SK-N-SH (cell line): ENCODE data around the gene PPIL4. TPM values are rescaled to one million over a fixed set of nuclear protein-coding genes. Genes with fewer than 3 reads are reported as not detected.

ENCODE experiments used
- CTCF ChIA-PET: fragments of 300-600, 350-600 bp; formaldehyde crosslinking; extraction: SDS; loops from one replicate; lab custom pipeline; 2021; lab: Yijun Ruan, JAX
- POLR2A ChIA-PET: fragments of 350-600 bp; sonication (Branson Sonifier 250); formaldehyde crosslinking; extraction: SDS; loops from one replicate; lab custom pipeline; 2020; ENCODE audit warnings: antibody characterized with exemption, inconsistent platforms; lab: Yijun Ruan, JAX
- DNase-seq: peaks from one replicate; pipeline ENCODE4 v3.0.0; 2012
- H2AFZ ChIP-seq: fragments of 200-600 bp; sonication (generic); 2 replicates; pipeline ENCODE4 v1.8.1; 2016; ENCODE audit warnings: antibody characterized with exemption, mild to moderate bottlenecking, low read depth
- H3F3A ChIP-seq: fragments of 200-600 bp; sonication (generic); replicated peaks from 2 replicates; pipeline ENCODE3; 2016; ENCODE audit warnings: antibody characterized with exemption, mild to moderate bottlenecking; ENCODE audit not compliant: insufficient read depth
- H3K27ac ChIP-seq, 2 experiments: fragments of 200-500 bp in 1 of 2; fragments of 200-600 bp in 1 of 2; sonication (Bioruptor generic) in 1 of 2; sonication (generic), shearing (Covaris generic) in 1 of 2; 2 replicates each; pipeline versions ENCODE4 v1.5.1 to v1.6.1; 2014 to 2016; ENCODE audit warnings: low read depth in 2 of 2, inconsistent platforms in 1 of 2, low read length in 1 of 2, mild to moderate bottlenecking in 1 of 2, mixed read lengths in 1 of 2
- H3K27me3 ChIP-seq: fragments of 200-600 bp; sonication (generic), shearing (Covaris generic); 2 replicates; pipeline ENCODE4 v1.6.1; 2016; ENCODE audit warnings: mixed run types; ENCODE audit not compliant: insufficient read depth
- H3K36me3 ChIP-seq, 2 experiments: fragments of 200-500 bp in 1 of 2; fragments of 200-600 bp in 1 of 2; sonication (Bioruptor generic) in 1 of 2; sonication (generic) in 1 of 2; replicated peaks in 1 of 2; 2 replicates each; pipeline versions ENCODE3 to v1.5.1; 2014 to 2016; ENCODE audit warnings: low read length in 1 of 2, mild to moderate bottlenecking in 1 of 2; ENCODE audit not compliant: insufficient read depth in 2 of 2, control insufficient read depth in 1 of 2
- H3K4me1 ChIP-seq, 2 experiments: fragments of 200-500 bp in 1 of 2; fragments of 200-600 bp in 1 of 2; sonication (Bioruptor generic) in 1 of 2; sonication (generic), shearing (Covaris generic) in 1 of 2; 2 replicates each; pipeline versions ENCODE4 v1.5.1 to v1.6.1; 2014 to 2016; ENCODE audit warnings: low read depth in 1 of 2, low read length in 1 of 2, mixed run types in 1 of 2; ENCODE audit not compliant: insufficient read depth in 2 of 2, control insufficient read depth in 1 of 2
- H3K4me2 ChIP-seq: fragments of 200-600 bp; sonication (generic), shearing (Covaris generic); 2 replicates; pipeline ENCODE4 v1.6.1; 2017; ENCODE audit warnings: mixed run types
- H3K4me3 ChIP-seq, 2 experiments: fragments of 200-500 bp in 1 of 2; fragments of 200-600 bp in 1 of 2; sonication (Bioruptor generic) in 1 of 2; sonication (generic), shearing (Covaris generic) in 1 of 2; 2 replicates each; pipeline versions ENCODE4 v1.5.1 to v1.8.1; 2014 to 2016; ENCODE audit warnings: low read depth in 2 of 2, inconsistent platforms in 1 of 2, low read length in 1 of 2, mild to moderate bottlenecking in 1 of 2, mixed read lengths in 1 of 2, moderate library complexity in 1 of 2
- H3K79me2 ChIP-seq: fragments of 200-600 bp; sonication (generic); 2 replicates; pipeline ENCODE4 v1.8.1; 2017; ENCODE audit warnings: mild to moderate bottlenecking; ENCODE audit not compliant: insufficient read depth
- H3K9ac ChIP-seq: fragments of 200-600 bp; sonication (generic); 2 replicates; pipeline ENCODE4 v1.6.1; 2017; ENCODE audit warnings: mixed run types
- H3K9me2 ChIP-seq: fragments of 200-600 bp; sonication (generic); 2 replicates; pipeline ENCODE4 v1.6.1; 2017; ENCODE audit warnings: mixed run types
- H3K9me3 ChIP-seq: fragments of 200-600 bp; sonication (generic); 2 replicates; pipeline ENCODE4 v1.6.1; 2017; ENCODE audit warnings: mixed run types, mild to moderate bottlenecking, moderate library complexity
- H4K20me1 ChIP-seq: fragments of 200-600 bp; sonication (generic); 2 replicates; pipeline ENCODE4 v1.6.1; 2017; ENCODE audit warnings: mild to moderate bottlenecking, mixed run types; ENCODE audit not compliant: insufficient read depth
- GABPA ChIP-seq: IDR thresholded peaks from 2 replicates; pipeline ENCODE4 v1.4.0; 2012; ENCODE audit warnings: low read depth, mild to moderate bottlenecking
- POLR2AphosphoS5 ChIP-seq: IDR thresholded peaks from 2 replicates; pipeline ENCODE4 v1.6.1; 2012; ENCODE audit warnings: low read depth, low read length
- REST ChIP-seq: IDR thresholded peaks from 2 replicates; pipeline ENCODE4 v1.6.1; 2012; ENCODE audit warnings: mild to moderate bottlenecking, low read depth, low read length, moderate library complexity
- SIN3A ChIP-seq: IDR thresholded peaks from 2 replicates; pipeline ENCODE4 v1.6.1; 2012; ENCODE audit warnings: low read depth, mild to moderate bottlenecking, low read length, moderate library complexity, borderline replicate concordance
- USF2 ChIP-seq: fragments of 150-350 bp; IDR thresholded peaks from 2 replicates; pipeline ENCODE4 v1.6.1; 2017; ENCODE audit warnings: antibody characterized with exemption, low read length, low read depth, borderline replicate concordance
- YY1 ChIP-seq: IDR thresholded peaks from 2 replicates; pipeline ENCODE4 v1.4.0; 2012; ENCODE audit warnings: low read depth, mild to moderate bottlenecking
- ZBTB33 ChIP-seq: IDR thresholded peaks from 2 replicates; pipeline ENCODE4 v1.4.0; 2012; ENCODE audit warnings: low read depth, borderline replicate concordance
- WGBS: methylation state at CpG from one replicate; pipeline ENCODE4 v1.1.6; 2017; ENCODE audit warnings: low lambda C conversion rate; 5-methylcytosine and 5-hydroxymethylcytosine counted together
- polyA plus RNA-seq, 3 experiments: library from polyadenylated mRNA; depleted of rRNA; stranded (reverse); fragments of >200 nt; gene quantifications; 2 replicates each; pipeline ENCODE4 v1.2.3, GENCODE V29; 2012

Gene PPIL4
- polyA plus RNA-seq, 1 of the 3 experiments (the other 2 are of a cell fraction): 3.3 TPM

- DNase-seq: no peak
- WGBS: 47% methylated on average over 2 of the region's 2 CpGs
- ChIA-PET CTCF (interaction anchor here (1.1 kb wide), 1 partner anchor 9 kb away, joined by 6 read pairs; no protein-coding TSS in a partner anchor), POLR2A (no interaction called here)
- no peak for TF ChIP-seq REST
- Histone ChIP-seq H3K9me3 (no peaks in the 10 kb centered on the region), H3K4me1 (peaks cover 0 to 4% of the 10 kb centered on the region in 2 experiments; a peak in 1 of 4 replicates), H3K9ac (no peak overlapping the region), H4K20me1 (no peaks in the 10 kb centered on the region), H3K9me2 (no peaks in the 10 kb centered on the region), H3K79me2 (no peaks in the 10 kb centered on the region), H3K4me2 (no peak overlapping the region), H2AFZ (no peak overlapping the region), H3K27me3 (no peaks in the 10 kb centered on the region), H3K36me3 (no peaks in the 10 kb centered on the region), H3K27ac (no peak overlapping the region), H3F3A (peaks cover 32% of the 10 kb centered on the region), H3K4me3 (no peak overlapping the region)
Measured at GRCh38 chr6:149559389-149559788, 13.5 kb upstream of the PPIL4 start.

GRCh38 chr6:149558029-149558428 lies 12.2 kb upstream of the PPIL4 start:
- no peaks in the 10 kb centered on the region for H3K79me2 ChIP-seq
- H3K4me2 ChIP-seq: no peak overlapping the region
- H3F3A ChIP-seq: peaks cover 18% of the 10 kb centered on the region
- no peaks in the 10 kb centered on the region for H3K27me3 ChIP-seq
- ChIA-PET CTCF (interaction anchor here (1.0 kb wide), 1 partner anchor 12 kb away, joined by 3 read pairs; the partner anchor contains the start of gene PPIL4), POLR2A (no interaction called here)
- no peak overlapping the region for H2AFZ ChIP-seq
- no peak for DNase-seq
- H3K4me1 ChIP-seq: no peaks in the 10 kb centered on the region
- H3K36me3 ChIP-seq: no peaks in the 10 kb centered on the region
- no peak overlapping the region for H3K9ac ChIP-seq
- no peak overlapping the region for H3K4me3 ChIP-seq
- TF ChIP-seq POLR2AphosphoS5 (no peak), SIN3A (no peak), REST (no peak), ZBTB33 (no peak), YY1 (no peak), GABPA (no peak), USF2 (no peak)
- H3K27ac ChIP-seq: no peak overlapping the region
- no peaks in the 10 kb centered on the region for H3K9me2 ChIP-seq
- H4K20me1 ChIP-seq: no peaks in the 10 kb centered on the region
- no peaks in the 10 kb centered on the region for H3K9me3 ChIP-seq
